Hematopoietic multipotent progenitor cell (in vitro differentiated cells): ENCODE results near the gene CAPSL. TPM values are rescaled to one million over a fixed set of nuclear protein-coding genes. Genes with fewer than 3 reads are reported as not detected.
A peak's percentile ranks its signal among the peaks of the same experiment; 100 is the strongest.
"Not testable (repeated sequence)": the region's sequence is repeated elsewhere in the genome, so short reads cannot be mapped to it uniquely, and the experiment has no call there.

Source experiments
- DNase-seq, 3 donors: peaks; one replicate each; pipeline ENCODE4 v3.0.0-alpha.2; 2011 to 2015; ENCODE audit warnings: low read depth in 2 of 3, low spot score in 2 of 3
- total RNA-seq: library from RNA; depleted of rRNA; stranded (reverse); fragments of >200 nt; gene quantifications from one replicate; pipeline ENCODE4 v1.2.3, GENCODE V29; 2012

The CAPSL gene
- not detected for total RNA-seq

GRCh38 chr5:35938568-35939227 is at the start of gene CAPSL:
TSS of gene CAPSL (minus strand) at chr5:35938622. CDS start at chr5:35921120, 17,502 bp downstream.
- peak in 2 of 3 donors; percentile 62 to 81 for DNase-seq

GRCh38 chr5:35987776-35988175 is 49.4 kb upstream of the CAPSL start:
- DNase-seq = no peak

GRCh38 chr5:35979715-35980114 is 41.3 kb upstream of the CAPSL start:
- no peak for DNase-seq

GRCh38 chr5:35976859-35977258 is 38.4 kb upstream of the CAPSL start:
- not testable (repeated sequence) for DNase-seq

- DNase-seq = no peak
Observed at GRCh38 chr5:35974570-35974969, 36.1 kb upstream of the CAPSL start.

GRCh38 chr5:35971878-35972210 is 33.4 kb upstream of the CAPSL start:
- no peak for DNase-seq

- DNase-seq = no peak
Observed at GRCh38 chr5:35971186-35971877, 32.9 kb upstream of the CAPSL start.

- DNase-seq = no peak
Observed at GRCh38 chr5:35963381-35963843, 25.0 kb upstream of the CAPSL start.

- no peak for DNase-seq
Observed at GRCh38 chr5:35960328-35960727, 21.9 kb upstream of the CAPSL start.

GRCh38 chr5:35956429-35956828 is 18.0 kb upstream of the CAPSL start:
- no peak for DNase-seq

- no peak for DNase-seq
Observed at GRCh38 chr5:35954175-35954574, 15.8 kb upstream of the CAPSL start.

- no peak for DNase-seq
Observed at GRCh38 chr5:35947085-35947484, 8.7 kb upstream of the CAPSL start.

GRCh38 chr5:35939639-35940038 is 1.2 kb upstream of the CAPSL start:
- DNase-seq = no peak

GRCh38 chr5:35926389-35927051 is 11.9 kb downstream of the CAPSL start:
- DNase-seq = peak; percentile 53 to 83 (median 59)

- peak; percentile 59 to 72 (median 72) for DNase-seq
Observed at GRCh38 chr5:35924950-35925722, 13.3 kb downstream of the CAPSL start.

- DNase-seq = no peak
Observed at GRCh38 chr5:35924122-35924949, 14.1 kb downstream of the CAPSL start.

GRCh38 chr5:35922468-35922867 is 16.0 kb downstream of the CAPSL start:
- no peak for DNase-seq

- DNase-seq = peak in 1 of 3 donors; percentile 30
Observed at GRCh38 chr5:35921930-35922329, 16.5 kb downstream of the CAPSL start.

- DNase-seq = no peak
Observed at GRCh38 chr5:35920890-35921289, 17.5 kb downstream of the CAPSL start.

- DNase-seq = no peak
Observed at GRCh38 chr5:35919191-35919590, 19.2 kb downstream of the CAPSL start.
